ENCODE results near the gene HNRNPM.

- TF ChIP-seq CTCF (conservative IDR thresholded peaks at IDR 0.05) (no peak), ZFX (IDR thresholded peaks at IDR 0.05) (no peak)
These were observed 41.0 kb upstream of the HNRNPM start for GRCh38 chr19:8403820-8404109.

Measured in C4-2B (cell line).